HEK293 (cell line): Measurements from ENCODE around the gene ZNF24.

Source experiments
- CTCF ChIA-PET: fragments of 350-600 bp; formaldehyde crosslinking; extraction: SDS; loops from one replicate; lab custom pipeline; 2021; ENCODE audit warnings: antibody characterized with exemption; lab: Yijun Ruan, JAX
- POLR2A ChIA-PET: fragments of 300-600 bp; formaldehyde crosslinking; extraction: SDS; loops from one replicate; lab custom pipeline; 2020; ENCODE audit warnings: antibody characterized with exemption, inconsistent platforms; lab: Yijun Ruan, JAX
- H3K27ac ChIP-seq: fragments of 200-500 bp; sonication (Bioruptor generic); 2 replicates; pipeline ENCODE4 v1.5.1; 2014; ENCODE audit warnings: low read depth, low read length, control low read depth, inconsistent platforms; ENCODE audit errors: extremely low read depth
- H3K36me3 ChIP-seq, 2 experiments: fragments of 200-500 bp in 1 of 2; sonication (Bioruptor generic) in 1 of 2; 1 replicate in 1 of 2; 2 replicates in 1 of 2; pipeline ENCODE4 v1.5.1; 2014 to 2017; ENCODE audit warnings: inconsistent platforms in 2 of 2, low read length in 2 of 2; ENCODE audit not compliant: control insufficient read depth in 2 of 2, insufficient read depth in 1 of 2
- H3K4me1 ChIP-seq: fragments of 200-500 bp; sonication (Bioruptor generic); 2 replicates; pipeline ENCODE4 v1.5.1; 2014; ENCODE audit warnings: mild to moderate bottlenecking, low read length, inconsistent platforms; ENCODE audit not compliant: control insufficient read depth, insufficient read depth
- H3K4me3 ChIP-seq: 2 replicates; pipeline ENCODE4 v1.5.1; 2011; ENCODE audit warnings: low read depth, mild to moderate bottlenecking, control low read depth, low read length, moderate library complexity
- H3K9me3 ChIP-seq: fragments of 200-500 bp; sonication (Bioruptor generic); 2 replicates; pipeline ENCODE4 v1.5.1; 2014; ENCODE audit warnings: low read depth, low read length, inconsistent platforms; ENCODE audit not compliant: control insufficient read depth, insufficient read depth
- BCL11A ChIP-seq: fragments of 450-650 bp; formaldehyde crosslinking; IDR thresholded peaks from 2 replicates; pipeline ENCODE4 v1.5.1; 2016; ENCODE audit warnings: low read depth, missing biosample characterization, missing genetic modification characterization
- SETDB1 ChIP-seq: IDR thresholded peaks from one replicate; pipeline ENCODE4 v1.6.1; 2017; ENCODE audit warnings: mild to moderate bottlenecking, low read length, moderate library complexity, mixed read lengths; ENCODE audit not compliant: insufficient read length
- SP3 ChIP-seq: fragments of 450-650 bp; formaldehyde crosslinking; IDR thresholded peaks from 2 replicates; pipeline ENCODE4 v1.5.1; 2016; ENCODE audit warnings: missing biosample characterization, missing genetic modification characterization
- TRIM28 ChIP-seq: IDR thresholded peaks from 2 replicates; pipeline ENCODE4 v1.6.1; 2011; ENCODE audit warnings: low read length, control low read depth, borderline replicate concordance
- ZBTB20 ChIP-seq: fragments of 450-650 bp; formaldehyde crosslinking; IDR thresholded peaks from 2 replicates; pipeline ENCODE4 v1.5.1; 2016; ENCODE audit warnings: missing biosample characterization, missing genetic modification characterization
- ZBTB21 ChIP-seq: fragments of 450-650 bp; formaldehyde crosslinking; IDR thresholded peaks from 2 replicates; pipeline ENCODE4 v1.5.1; 2017; ENCODE audit warnings: missing biosample characterization, missing genetic modification characterization
- ZIC2 ChIP-seq: fragments of 450-650 bp; formaldehyde crosslinking; IDR thresholded peaks from 2 replicates; pipeline ENCODE4 v1.5.1; 2016; ENCODE audit warnings: missing biosample characterization, missing genetic modification characterization
- ZNF112 ChIP-seq: fragments of 450-650 bp; formaldehyde crosslinking; IDR thresholded peaks from 2 replicates; pipeline ENCODE4 v1.5.0; 2017; ENCODE audit warnings: missing biosample characterization, missing genetic modification characterization
- ZNF202 ChIP-seq: fragments of 450-650 bp; formaldehyde crosslinking; IDR thresholded peaks from 2 replicates; pipeline ENCODE4 v1.5.1; 2016; ENCODE audit warnings: missing biosample characterization, missing genetic modification characterization, borderline replicate concordance
- ZNF274 ChIP-seq, 2 experiments: fragments of 200-500 bp in 1 of 2; fragments of 450-650 bp in 1 of 2; sonication (Bioruptor generic) in 1 of 2; formaldehyde crosslinking in 1 of 2; IDR thresholded peaks; 2 replicates each; pipeline versions ENCODE4 v1.5.1 to v1.6.1; 2014 to 2016; ENCODE audit warnings: borderline replicate concordance in 1 of 2, inconsistent platforms in 1 of 2, low read length in 1 of 2, missing biosample characterization in 1 of 2, missing genetic modification characterization in 1 of 2
- ZNF311 ChIP-seq: fragments of 450-650 bp; formaldehyde crosslinking; IDR thresholded peaks from 2 replicates; pipeline ENCODE4 v1.5.1; 2017; ENCODE audit warnings: missing biosample characterization, missing genetic modification characterization, borderline replicate concordance
- ZNF354C ChIP-seq: fragments of 450-650 bp; formaldehyde crosslinking; IDR thresholded peaks from 2 replicates; pipeline ENCODE4 v1.5.1; 2016; ENCODE audit warnings: missing biosample characterization, missing genetic modification characterization, low read depth, borderline replicate concordance
- ZNF449 ChIP-seq: fragments of 450-650 bp; formaldehyde crosslinking; IDR thresholded peaks from 2 replicates; pipeline ENCODE4 v1.5.1; 2017; ENCODE audit warnings: missing biosample characterization, mild to moderate bottlenecking, missing genetic modification characterization, moderate library complexity
- ZNF530 ChIP-seq: fragments of 450-650 bp; formaldehyde crosslinking; IDR thresholded peaks from 2 replicates; pipeline ENCODE4 v1.5.1; 2016; ENCODE audit warnings: low read depth, missing biosample characterization, missing genetic modification characterization
- ZNF785 ChIP-seq: fragments of 450-650 bp; formaldehyde crosslinking; IDR thresholded peaks from 2 replicates; pipeline ENCODE4 v1.5.1; 2016; ENCODE audit warnings: missing biosample characterization, missing genetic modification characterization
- ZNF837 ChIP-seq: fragments of 450-650 bp; formaldehyde crosslinking; IDR thresholded peaks from 2 replicates; pipeline ENCODE4 v1.5.1; 2016; ENCODE audit warnings: missing biosample characterization, missing genetic modification characterization
- ZSCAN23 ChIP-seq: fragments of 450-650 bp; formaldehyde crosslinking; IDR thresholded peaks from 2 replicates; pipeline ENCODE4 v1.5.1; 2016; ENCODE audit warnings: missing biosample characterization, missing genetic modification characterization
- ZSCAN30 ChIP-seq: fragments of 450-650 bp; IDR thresholded peaks from 2 replicates; pipeline ENCODE4 v1.5.1; 2018; ENCODE audit warnings: missing biosample characterization, mild to moderate bottlenecking, missing genetic modification characterization, moderate library complexity
- ZSCAN5A ChIP-seq: fragments of 450-650 bp; formaldehyde crosslinking; IDR thresholded peaks from 2 replicates; pipeline ENCODE4 v1.5.1; 2016; ENCODE audit warnings: missing biosample characterization, missing genetic modification characterization
- TF ChIP-seq, protein P1 (sequence below): fragments of 450-650 bp; formaldehyde crosslinking; IDR thresholded peaks from 2 replicates; pipeline ENCODE4 v1.5.1; 2016; ENCODE audit warnings: missing biosample characterization, missing genetic modification characterization

Gene ZNF24

DNA sequence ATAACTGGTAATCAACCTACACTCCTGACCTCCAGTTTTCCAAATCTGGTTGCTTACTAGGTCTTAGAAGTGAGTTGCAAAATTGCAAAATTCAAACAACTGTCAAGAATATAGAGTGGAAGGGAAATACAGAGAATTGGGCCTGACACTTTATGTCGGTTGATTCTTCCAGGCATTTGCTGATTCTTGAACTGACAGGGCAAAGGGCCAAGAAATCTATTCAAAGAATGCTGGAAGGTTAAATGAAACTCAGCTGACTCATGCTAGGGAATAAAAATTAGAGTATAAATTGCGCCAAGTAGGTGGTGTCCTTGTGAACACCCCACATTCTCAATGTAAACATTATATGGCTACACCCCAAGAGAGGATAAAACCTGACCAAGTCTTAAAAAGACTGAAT lies 32.7 kb downstream of the ZNF24 start:
- Histone ChIP-seq H3K9me3 (no peaks in the 10 kb centered on the region), H3K4me3 (no peak overlapping the region), H3K4me1 (no peaks in the 10 kb centered on the region), H3K27ac (no peak overlapping the region), H3K36me3 (peaks cover 0 to 12% of the 10 kb centered on the region in 2 experiments; a peak in 1 of 3 replicates)
- POLR2A ChIA-PET, result no interaction called here
- CTCF ChIA-PET, result interaction anchor here (1.1 kb wide), 1 partner anchor 74 kb away, joined by 3 read pairs; no protein-coding TSS in a partner anchor
- TF ChIP-seq ZSCAN30 (no peak), BCL11A (tag by site-specific recombination) (no peak), ZNF785 (tag by site-specific recombination) (no peak), ZNF354C (tag by site-specific recombination) (no peak)
- TF ChIP-seq, protein P1, sequence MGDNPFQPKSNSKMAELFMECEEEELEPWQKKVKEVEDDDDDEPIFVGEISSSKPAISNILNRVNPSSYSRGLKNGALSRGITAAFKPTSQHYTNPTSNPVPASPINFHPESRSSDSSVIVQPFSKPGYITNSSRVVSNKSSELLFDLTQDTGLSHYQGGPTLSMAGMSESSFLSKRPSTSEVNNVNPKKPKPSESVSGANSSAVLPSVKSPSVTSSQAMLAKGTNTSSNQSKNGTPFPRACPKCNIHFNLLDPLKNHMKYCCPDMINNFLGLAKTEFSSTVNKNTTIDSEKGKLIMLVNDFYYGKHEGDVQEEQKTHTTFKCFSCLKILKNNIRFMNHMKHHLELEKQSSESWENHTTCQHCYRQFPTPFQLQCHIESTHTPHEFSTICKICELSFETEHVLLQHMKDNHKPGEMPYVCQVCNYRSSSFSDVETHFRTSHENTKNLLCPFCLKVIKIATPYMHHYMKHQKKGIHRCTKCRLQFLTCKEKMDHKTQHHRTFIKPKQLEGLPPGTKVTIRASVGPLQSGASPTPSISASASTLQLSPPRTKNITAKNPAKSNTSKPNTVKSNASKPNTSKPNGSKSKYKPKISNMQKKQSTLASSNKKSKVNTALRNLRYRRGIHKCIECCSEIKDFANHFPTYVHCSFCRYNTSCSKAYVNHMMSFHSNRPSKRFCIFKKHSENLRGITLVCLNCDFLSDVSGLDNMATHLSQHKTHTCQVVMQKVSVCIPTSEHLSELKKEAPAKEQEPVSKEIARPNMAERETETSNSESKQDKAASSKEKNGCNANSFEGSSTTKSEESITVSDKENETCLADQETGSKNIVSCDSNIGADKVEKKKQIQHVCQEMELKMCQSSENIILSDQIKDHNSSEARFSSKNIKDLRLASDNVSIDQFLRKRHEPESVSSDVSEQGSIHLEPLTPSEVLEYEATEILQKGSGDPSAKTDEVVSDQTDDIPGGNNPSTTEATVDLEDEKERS (tag by site-specific recombination), result no peak

DNA sequence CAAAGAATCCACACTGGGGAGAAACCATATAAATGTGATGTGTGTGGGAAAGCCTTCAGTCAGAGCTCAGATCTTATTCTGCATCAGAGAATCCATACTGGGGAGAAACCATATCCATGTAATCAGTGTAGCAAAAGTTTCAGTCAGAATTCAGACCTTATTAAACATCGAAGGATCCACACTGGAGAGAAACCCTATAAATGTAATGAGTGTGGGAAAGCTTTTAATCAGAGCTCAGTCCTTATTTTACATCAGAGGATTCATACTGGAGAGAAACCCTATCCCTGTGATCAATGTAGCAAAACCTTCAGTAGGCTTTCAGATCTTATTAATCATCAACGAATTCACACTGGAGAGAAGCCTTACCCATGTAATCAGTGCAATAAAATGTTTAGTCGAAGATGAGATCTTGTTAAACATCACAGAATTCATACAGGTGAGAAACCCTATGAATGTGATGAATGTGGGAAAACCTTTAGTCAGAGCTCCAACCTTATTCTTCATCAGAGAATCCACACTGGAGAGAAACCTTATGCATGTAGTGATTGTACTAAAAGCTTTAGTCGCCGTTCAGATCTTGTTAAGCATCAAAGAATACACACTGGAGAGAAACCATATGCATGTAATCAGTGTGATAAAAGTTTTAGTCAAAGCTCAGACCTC lies 37.5 kb downstream of the ZNF24 start:
- ChIA-PET CTCF (no interaction called here), POLR2A (interaction anchor here (0.7 to 1.3 kb wide), 3 partner anchors 8 to 61 kb away, joined by 3 read pairs; partner anchors contain the start of gene ZSCAN30)
- H3K4me1 ChIP-seq, result no peaks in the 10 kb centered on the region
- no peak overlapping the region for H3K27ac ChIP-seq
- peaks cover 0 to 60% of the 10 kb centered on the region in 2 experiments; a peak in 1 of 3 replicates for H3K36me3 ChIP-seq
- TF ChIP-seq ZNF202 (tag by site-specific recombination) (no peak), ZNF112 (tag by site-specific recombination) (no peak), ZSCAN23 (no peak), ZNF311 (no peak), ZNF274 (IDR thresholded peaks at IDR 0.05; ENCODE audit: low read length) (no peak), ZNF274 (tag by site-specific recombination; IDR thresholded peaks at IDR 0.05; ENCODE audit: borderline replicate concordance) (peak; percentile 91), TRIM28 (peak; percentile 100), SP3 (tag by site-specific recombination) (no peak), ZSCAN5A (tag by site-specific recombination) (no peak), ZNF837 (no peak), ZBTB20 (tag by site-specific recombination) (no peak), SETDB1 (peak; percentile 100), ZIC2 (tag by site-specific recombination) (no peak), ZNF530 (tag by site-specific recombination) (no peak), ZNF449 (no peak), ZBTB21 (no peak)
- H3K9me3 ChIP-seq, result no peaks in the 10 kb centered on the region
- no peak overlapping the region for H3K4me3 ChIP-seq
